Lower lobe of right lung (tissue), 2 donors: Measurements from ENCODE around the gene APBB2. TPM values are rescaled to one million over a fixed set of nuclear protein-coding genes. Genes with fewer than 3 reads are reported as not detected.

Experiments used
- ATAC-seq, 2 donors: fragments of 200-7000 bp; cut with Tn5 transposase; one replicate each; pipeline ENCODE4 v1.9.1; 2020 to 2022; ENCODE audit warnings: mild to moderate bottlenecking in 2 of 2, moderate library complexity in 2 of 2
- DNase-seq: peaks from one replicate; pipeline ENCODE4 v3.0.0-alpha.2; 2020
- H3K27ac ChIP-seq: fragments of 200-600 bp; one replicate; pipeline ENCODE4 v1.8.0; 2022
- H3K27me3 ChIP-seq: fragments of 200-600 bp; one replicate; pipeline ENCODE4 v1.8.0; 2022; ENCODE audit warnings: low read depth
- H3K36me3 ChIP-seq: fragments of 200-600 bp; one replicate; pipeline ENCODE4 v1.8.0; 2022; ENCODE audit warnings: mild to moderate bottlenecking
- H3K4me1 ChIP-seq: fragments of 200-600 bp; one replicate; pipeline ENCODE4 v1.8.0; 2022
- H3K4me3 ChIP-seq: fragments of 200-600 bp; one replicate; pipeline ENCODE4 v1.8.0; 2022; ENCODE audit warnings: mild to moderate bottlenecking
- H3K9me3 ChIP-seq: fragments of 200-600 bp; one replicate; pipeline ENCODE4 v1.8.0; 2022
- CTCF ChIP-seq: fragments of 200-600 bp; IDR thresholded peaks from one replicate; pipeline ENCODE4 v1.8.0; 2022; ENCODE audit warnings: antibody characterized with exemption, mild to moderate bottlenecking
- intact Hi-C: fragments of 100-400 bp; cut with DNase I; formaldehyde crosslinking; loops from one replicate; pipeline ENCODE4 v1.11.0; 2022
- total RNA-seq: library from RNA; stranded (reverse); fragmentation: NEBNext Ultra II Directional; extraction: Animal tissue kit (Norgen Biotek cat#: 25700); gene quantifications from one replicate; pipeline ENCODE4 v1.2.1, GENCODE V29; 2021
- donor health status: DM: no; HTN: yes; CAD: no; lungs with severe emphysema.

The APBB2 gene
- total RNA-seq, 1 donor from 2014 or later: 59.3 TPM

GRCh38 chr4:40850496-40850895 is 363.8 kb downstream of the APBB2 start:
- H3K4me1 ChIP-seq: no peaks in the 10 kb centered on the region
- no peak overlapping the region for H3K27ac ChIP-seq
- no peaks in the 10 kb centered on the region for H3K9me3 ChIP-seq
- H3K4me3 ChIP-seq: no peak overlapping the region
- no peaks in the 10 kb centered on the region for H3K36me3 ChIP-seq
- DNase-seq (no peak), ATAC-seq (no peak)
- intact Hi-C loops: no loop called here
- no peak for TF ChIP-seq CTCF
- H3K27me3 ChIP-seq: no peaks in the 10 kb centered on the region

GRCh38 chr4:40848940-40849339 is 365.4 kb downstream of the APBB2 start:
- no peak for TF ChIP-seq CTCF
- intact Hi-C loops: no loop called here
- no peaks in the 10 kb centered on the region for H3K9me3 ChIP-seq
- DNase-seq (no peak), ATAC-seq (no peak)
- H3K4me3 ChIP-seq: no peak overlapping the region
- no peaks in the 10 kb centered on the region for H3K27me3 ChIP-seq
- no peak overlapping the region for H3K27ac ChIP-seq
- no peaks in the 10 kb centered on the region for H3K4me1 ChIP-seq
- H3K36me3 ChIP-seq: no peaks in the 10 kb centered on the region

- Histone ChIP-seq H3K4me1 (no peaks in the 10 kb centered on the region), H3K27me3 (no peaks in the 10 kb centered on the region), H3K36me3 (no peaks in the 10 kb centered on the region), H3K27ac (no peak overlapping the region), H3K9me3 (no peaks in the 10 kb centered on the region), H3K4me3 (no peak overlapping the region)
- DNase-seq (no peak), ATAC-seq (no peak)
- intact Hi-C loops: no loop called here
- no peak for TF ChIP-seq CTCF
Observed at GRCh38 chr4:40848251-40848650, 366.1 kb downstream of the APBB2 start.

GRCh38 chr4:40846532-40846931 is 367.8 kb downstream of the APBB2 start:
- no peak overlapping the region for H3K4me3 ChIP-seq
- H3K36me3 ChIP-seq: no peaks in the 10 kb centered on the region
- intact Hi-C loops: no loop called here
- ATAC-seq (no peak), DNase-seq (no peak)
- H3K27me3 ChIP-seq: no peaks in the 10 kb centered on the region
- no peaks in the 10 kb centered on the region for H3K4me1 ChIP-seq
- no peaks in the 10 kb centered on the region for H3K9me3 ChIP-seq
- H3K27ac ChIP-seq: no peak overlapping the region
- TF ChIP-seq CTCF: no peak

GRCh38 chr4:40845154-40845835 is 369.0 kb downstream of the APBB2 start:
- no peak for DNase-seq
- H3K36me3 ChIP-seq: no peaks in the 10 kb centered on the region
- H3K27me3 ChIP-seq: no peaks in the 10 kb centered on the region
- TF ChIP-seq CTCF: no peak
- ATAC-seq: no peak
- no peaks in the 10 kb centered on the region for H3K9me3 ChIP-seq
- intact Hi-C loops: no loop called here
- H3K27ac ChIP-seq: no peak overlapping the region
- no peak overlapping the region for H3K4me3 ChIP-seq
- peaks cover 11% of the 10 kb centered on the region for H3K4me1 ChIP-seq
